PC-9 (cell line): ENCODE measurements around the gene ADAM17. TPM values are rescaled to one million over a fixed set of nuclear protein-coding genes. Genes with fewer than 3 reads are reported as not detected.

ENCODE experiments used
- BruUV-seq: library from RNA; stranded (reverse); fragments of 400-500 nt; replicated peaks from 2 replicates; lab custom pipeline; 2021; lab: Mats Ljungman, UMichigan
- CTCF ChIA-PET: fragments of 300-600 bp; sonication (Branson Sonifier 250); formaldehyde crosslinking; loops from one replicate; lab custom pipeline; 2022; ENCODE audit warnings: antibody characterized with exemption; lab: Charles Lee
- POLR2A ChIA-PET: fragments of 300-600 bp; sonication (Branson Sonifier 250); formaldehyde crosslinking; loops from one replicate; lab custom pipeline; 2022; ENCODE audit warnings: antibody characterized with exemption; ENCODE audit not compliant: unreplicated experiment; lab: Charles Lee
- DNase-seq, 2 experiments: peaks; one replicate each; pipeline versions ENCODE4 v3.0.0 to v3.0.0-alpha.2; 2015 to 2022; ENCODE audit warnings: mixed read lengths in 1 of 2
- H2AFZ ChIP-seq: fragments of 200-600 bp; sonication (generic); 2 replicates; pipeline ENCODE4 v1.8.1; 2017; ENCODE audit warnings: antibody characterized with exemption
- H3F3A ChIP-seq: fragments of 200-600 bp; sonication (generic); 2 replicates; pipeline ENCODE4 v1.8.1; 2017; ENCODE audit warnings: antibody characterized with exemption, mild to moderate bottlenecking, low read depth; ENCODE audit not compliant: insufficient read depth
- H3K27ac ChIP-seq: fragments of 200-600 bp; sonication (generic); 2 replicates; pipeline ENCODE4 v1.6.1; 2016; ENCODE audit warnings: mixed run types
- H3K27me3 ChIP-seq: fragments of 200-600 bp; sonication (generic); 2 replicates; pipeline ENCODE4 v1.6.1; 2016; ENCODE audit warnings: low read depth, mixed run types; ENCODE audit not compliant: insufficient read depth
- H3K36me3 ChIP-seq: fragments of 200-600 bp; sonication (generic); 2 replicates; pipeline ENCODE4 v1.6.1; 2016; ENCODE audit warnings: low read depth, mixed run types
- H3K4me1 ChIP-seq: fragments of 200-600 bp; sonication (generic); replicated peaks from 2 replicates; pipeline ENCODE4 v1.6.1; 2016; ENCODE audit warnings: mixed run types; ENCODE audit not compliant: insufficient read depth
- H3K4me2 ChIP-seq: fragments of 200-600 bp; sonication (generic); 2 replicates; pipeline ENCODE4 v1.6.1; 2017; ENCODE audit warnings: mixed run types
- H3K4me3 ChIP-seq: fragments of 200-600 bp; sonication (generic); 2 replicates; pipeline ENCODE4 v1.6.1; 2016; ENCODE audit warnings: mixed run types
- H3K79me2 ChIP-seq: fragments of 200-600 bp; sonication (generic); 2 replicates; pipeline ENCODE4 v1.6.1; 2017; ENCODE audit warnings: low read depth, mixed run types
- H3K9me2 ChIP-seq: fragments of 200-600 bp; sonication (generic); 2 replicates; pipeline ENCODE4 v1.8.1; 2017; ENCODE audit warnings: mild to moderate bottlenecking; ENCODE audit not compliant: insufficient read depth
- H3K9me3 ChIP-seq: fragments of 200-600 bp; sonication (generic); 2 replicates; pipeline ENCODE4 v1.8.1; 2016; ENCODE audit warnings: low read depth; ENCODE audit not compliant: insufficient read depth
- H4K20me1 ChIP-seq: fragments of 200-600 bp; sonication (generic); 2 replicates; pipeline ENCODE4 v1.8.1; 2017; ENCODE audit not compliant: insufficient read depth
- CTCF ChIP-seq: fragments of 200-600 bp; sonication (generic); conservative IDR thresholded peaks from 2 replicates; pipeline ENCODE4 v1.6.1; 2017; ENCODE audit warnings: mixed run types, antibody characterized with exemption, mild to moderate bottlenecking, moderate library complexity
- EZH2 ChIP-seq: fragments of 200-600 bp; sonication (generic); IDR thresholded peaks from 2 replicates; pipeline ENCODE4 v1.8.0; 2017; ENCODE audit warnings: antibody characterized with exemption, low read depth
- intact Hi-C: fragments of 100-400 bp; cut with micrococcal nuclease; formaldehyde crosslinking; loops from one replicate; pipeline ENCODE4 v1.10.0; 2022; ENCODE audit not compliant: unreplicated experiment
- total RNA-seq: library from RNA; stranded (reverse); gene quantifications from 2 replicates; pipeline ENCODE4 v1.2.3, GENCODE V29; 2021

Gene ADAM17
- total RNA-seq, 1 experiment from 2014 or later, result 65.0 TPM

DNA sequence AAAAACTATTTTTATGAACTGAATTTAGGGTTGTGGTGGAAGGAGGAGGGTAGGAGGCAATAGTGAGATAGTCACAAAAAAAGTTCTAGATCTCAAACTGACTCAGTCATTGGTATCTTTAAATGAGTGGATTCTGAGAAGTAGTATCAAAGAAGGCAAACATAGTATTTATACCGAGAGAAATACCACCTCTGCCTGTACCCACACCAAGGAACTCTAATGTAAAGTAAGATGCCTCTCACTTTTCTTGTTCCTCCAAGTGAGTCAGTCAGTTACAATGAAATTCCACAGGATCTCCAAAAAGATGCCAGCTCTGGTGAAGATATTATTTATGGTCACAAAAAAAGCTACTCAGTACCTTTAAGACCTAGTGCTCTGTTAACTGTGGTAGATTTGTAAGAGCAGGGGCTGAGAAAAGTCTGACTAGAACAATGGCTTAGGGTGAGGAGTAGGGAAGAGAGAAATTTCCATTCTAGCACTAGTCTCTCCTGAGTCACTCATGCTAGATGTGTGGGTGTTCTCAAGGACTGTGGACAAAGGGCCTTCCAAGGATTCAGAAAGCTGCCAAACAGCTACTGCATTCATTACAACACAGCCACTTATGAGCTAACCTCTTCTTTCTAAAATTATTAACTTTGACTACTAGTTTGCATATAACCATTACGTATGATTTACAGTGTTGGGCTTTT, 38.9 kb upstream of the ADAM17 start:
- Histone ChIP-seq H3K27me3 (no peaks in the 10 kb centered on the region), H3K9me2 (no peaks in the 10 kb centered on the region), H3K4me2 (peak overlapping the region; percentile 22), H4K20me1 (peaks cover 83% of the 10 kb centered on the region), H2AFZ (no peak overlapping the region), H3K4me3 (no peak overlapping the region), H3K9me3 (peaks cover 6% of the 10 kb centered on the region), H3K79me2 (peaks cover 99% of the 10 kb centered on the region), H3K4me1 (peaks cover 33% of the 10 kb centered on the region), H3F3A (peaks cover 81% of the 10 kb centered on the region), H3K27ac (peak overlapping the region; percentile 73), H3K36me3 (peaks cover 52% of the 10 kb centered on the region)
- TF ChIP-seq EZH2 (no peak), CTCF (no peak)
- DNase-seq, result peak; percentile 20 to 75
- no TSS peak for BruUV-seq
- ChIA-PET POLR2A (interaction anchor here (0.6 kb wide), 1 partner anchor 19 kb away, joined by 7 read pairs; no protein-coding TSS in a partner anchor), CTCF (no interaction called here)
- intact Hi-C loops, result no loop called here

- peaks cover 82% of the 10 kb centered on the region for H4K20me1 ChIP-seq
- CTCF ChIA-PET, result no interaction called here
- DNase-seq, result no peak
Observed at GRCh38 chr2:9593925-9594324, 38.3 kb upstream of the ADAM17 start.

DNA sequence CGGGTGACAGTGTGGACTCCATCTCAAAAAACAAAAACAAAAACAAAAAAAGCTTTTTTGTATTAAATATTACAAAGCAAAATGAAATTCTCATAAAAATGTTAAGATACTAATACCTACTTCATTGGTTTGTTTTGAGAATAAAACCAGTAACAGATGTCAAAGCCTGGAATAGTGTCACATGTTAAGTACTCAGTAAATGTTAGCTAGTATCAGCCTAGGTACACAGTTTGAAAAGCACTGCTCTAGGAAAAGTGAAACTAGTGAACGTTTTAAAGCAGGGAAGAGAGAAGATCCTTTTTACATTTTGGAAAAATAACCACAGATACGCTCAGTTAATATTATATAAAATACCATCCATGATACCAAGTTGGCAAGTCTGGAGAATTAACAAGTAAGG, 37.1 kb upstream of the ADAM17 start:
- H3K4me2 ChIP-seq, result no peak overlapping the region
- peaks cover 98% of the 10 kb centered on the region for H3K79me2 ChIP-seq
- peaks cover 85% of the 10 kb centered on the region for H3F3A ChIP-seq
- no peak overlapping the region for H2AFZ ChIP-seq
- intact Hi-C loops, result no loop called here
- ChIA-PET CTCF (no interaction called here), POLR2A (no interaction called here)
- H3K27me3 ChIP-seq, result no peaks in the 10 kb centered on the region
- H3K36me3 ChIP-seq, result peaks cover 51% of the 10 kb centered on the region
- H4K20me1 ChIP-seq, result peaks cover 88% of the 10 kb centered on the region
- no peaks in the 10 kb centered on the region for H3K9me3 ChIP-seq
- no peak for DNase-seq
- H3K9me2 ChIP-seq, result no peaks in the 10 kb centered on the region
- H3K4me1 ChIP-seq, result peaks cover 33% of the 10 kb centered on the region
- H3K4me3 ChIP-seq, result no peak overlapping the region
- no TSS peak for BruUV-seq
- TF ChIP-seq CTCF (no peak), EZH2 (no peak)
- H3K27ac ChIP-seq, result no peak overlapping the region

More at GRCh38 chr2:9593925-9594324, 38.3 kb upstream of the ADAM17 start:
- Histone ChIP-seq H3K79me2 (peaks cover 98% of the 10 kb centered on the region), H3K9me3 (no peaks in the 10 kb centered on the region; the same call in 1 of the 2 replicates), H3K4me3 (no peak overlapping the region), H3K27ac (peak overlapping the region; percentile 73), H3K9me2 (no peaks in the 10 kb centered on the region), H3K4me2 (no peak overlapping the region), H3F3A (peaks cover 80% of the 10 kb centered on the region), H3K36me3 (peaks cover 50% of the 10 kb centered on the region), H2AFZ (no peak overlapping the region), H3K4me1 (peaks cover 33% of the 10 kb centered on the region), H3K27me3 (no peaks in the 10 kb centered on the region)
- POLR2A ChIA-PET, result interaction anchor here (0.6 kb wide), 1 partner anchor 19 kb away, joined by 7 read pairs; no protein-coding TSS in a partner anchor
- no TSS peak for BruUV-seq
- intact Hi-C loops, result no loop called here
- TF ChIP-seq CTCF (no peak), EZH2 (no peak)
